NCI-H2196 treated with DMSO at 0.1 percent for 48 hours (cell line): ENCODE results near the gene KCNJ16.

ENCODE experiments used
- DNase-seq: peaks from one replicate; lab custom pipeline; 2025; ENCODE audit not compliant: unreplicated experiment; lab: John Stamatoyannopoulos, UW

KCNJ16 gene

DNA sequence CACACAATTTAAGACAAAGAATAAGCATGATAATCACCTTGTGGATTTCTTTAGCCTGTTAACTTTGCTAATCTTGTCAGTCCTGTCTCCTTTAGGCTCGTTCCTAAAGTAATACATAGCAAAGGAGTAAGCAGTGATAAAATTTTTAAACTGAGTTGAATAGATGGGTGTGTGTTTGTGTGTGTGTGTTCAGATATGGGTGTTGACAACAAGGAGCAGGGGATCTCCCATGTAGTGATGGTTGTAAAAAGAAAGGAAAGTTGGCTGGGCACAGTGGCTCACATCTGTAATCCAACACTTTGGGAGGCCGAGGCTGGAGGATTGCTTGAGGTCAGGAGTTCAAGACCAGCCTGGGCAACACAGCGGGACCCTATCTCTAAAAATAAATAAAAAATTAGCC is 49.7 kb downstream of the KCNJ16 start:
- DNase-seq: no peak

DNA sequence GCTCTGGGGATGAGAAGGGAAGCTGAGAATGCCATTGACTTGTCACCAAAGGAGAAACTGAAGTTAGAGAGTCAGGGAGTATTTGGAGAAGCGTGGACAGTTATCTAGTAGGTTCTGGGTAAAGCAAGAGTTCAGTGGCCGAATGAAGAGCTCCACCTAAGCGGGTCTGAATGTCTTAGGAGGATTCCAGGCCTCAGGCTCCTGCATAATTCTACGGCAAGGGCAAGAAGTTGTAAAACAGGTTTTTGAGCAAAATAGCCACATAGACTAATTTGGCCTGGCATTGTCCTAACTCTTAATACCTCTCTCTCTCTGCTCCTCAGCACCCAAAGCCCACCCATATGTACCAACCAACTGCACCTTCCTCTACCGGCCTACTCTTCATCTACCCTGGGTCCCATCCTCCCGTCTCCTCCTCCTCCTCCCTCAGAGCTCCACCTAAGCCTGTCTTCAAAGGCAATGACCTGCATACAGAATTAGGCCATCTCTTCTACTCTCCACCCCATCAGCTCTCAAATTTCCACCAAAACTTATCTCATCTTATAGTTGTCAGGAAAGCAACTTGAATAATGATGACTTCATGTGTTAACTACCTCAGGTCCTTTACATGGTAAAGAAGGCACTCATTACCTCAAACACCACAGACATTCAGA is 52.3 kb downstream of the KCNJ16 start:
- no peak for DNase-seq

DNA sequence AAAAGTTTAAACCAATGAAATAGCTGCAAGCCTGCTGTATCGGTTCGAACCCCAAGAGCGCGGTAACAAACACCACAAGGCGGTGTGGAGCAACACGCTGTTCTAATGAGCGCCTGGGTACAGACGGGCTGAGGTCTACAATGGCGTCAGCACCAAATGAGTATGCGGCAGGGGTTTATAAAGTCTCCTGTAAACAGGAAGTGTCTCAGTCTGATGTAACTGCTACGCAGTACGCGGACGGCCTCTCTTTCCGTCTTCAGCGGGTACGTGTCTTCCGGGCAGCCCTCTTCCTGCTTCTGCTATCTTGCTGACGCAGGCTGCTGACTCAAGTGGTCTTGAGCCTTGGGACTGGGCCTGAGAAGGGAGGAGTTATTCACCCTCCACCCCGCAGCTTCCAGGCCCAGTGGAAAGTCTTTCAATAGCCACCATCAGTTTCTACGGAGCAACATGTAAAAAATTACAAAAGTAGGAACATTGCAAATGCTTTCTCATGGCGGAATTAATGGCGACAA is 53.8 kb downstream of the KCNJ16 start:
- no peak for DNase-seq

DNA sequence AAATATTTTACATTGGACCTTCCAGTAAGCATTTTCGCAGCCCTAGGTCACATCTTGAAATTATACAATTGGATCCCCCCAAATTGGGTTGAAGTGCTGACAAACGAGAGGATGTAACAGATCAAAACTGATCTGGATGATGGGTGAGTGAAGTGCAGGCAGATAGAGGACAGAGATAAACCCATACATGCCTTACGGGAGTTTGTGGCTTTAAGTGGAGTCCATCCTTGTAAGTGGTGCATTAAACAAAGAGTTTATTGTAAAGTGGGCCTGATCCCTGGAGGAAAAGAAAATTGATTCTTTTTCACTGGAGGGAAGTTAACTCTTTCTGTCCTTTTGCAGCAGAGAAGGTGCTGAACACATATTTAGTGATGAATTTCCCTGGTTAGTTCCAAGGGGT is 55.3 kb downstream of the KCNJ16 start:
- DNase-seq: no peak

DNA sequence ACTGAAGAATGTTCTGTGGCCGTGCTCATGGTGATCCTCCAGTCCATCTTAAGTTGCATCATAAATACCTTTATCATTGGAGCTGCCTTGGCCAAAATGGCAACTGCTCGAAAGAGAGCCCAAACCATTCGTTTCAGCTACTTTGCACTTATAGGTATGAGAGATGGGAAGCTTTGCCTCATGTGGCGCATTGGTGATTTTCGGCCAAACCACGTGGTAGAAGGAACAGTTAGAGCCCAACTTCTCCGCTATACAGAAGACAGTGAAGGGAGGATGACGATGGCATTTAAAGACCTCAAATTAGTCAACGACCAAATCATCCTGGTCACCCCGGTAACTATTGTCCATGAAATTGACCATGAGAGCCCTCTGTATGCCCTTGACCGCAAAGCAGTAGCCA is 57.5 kb downstream of the KCNJ16 start:
- DNase-seq: no peak

DNA sequence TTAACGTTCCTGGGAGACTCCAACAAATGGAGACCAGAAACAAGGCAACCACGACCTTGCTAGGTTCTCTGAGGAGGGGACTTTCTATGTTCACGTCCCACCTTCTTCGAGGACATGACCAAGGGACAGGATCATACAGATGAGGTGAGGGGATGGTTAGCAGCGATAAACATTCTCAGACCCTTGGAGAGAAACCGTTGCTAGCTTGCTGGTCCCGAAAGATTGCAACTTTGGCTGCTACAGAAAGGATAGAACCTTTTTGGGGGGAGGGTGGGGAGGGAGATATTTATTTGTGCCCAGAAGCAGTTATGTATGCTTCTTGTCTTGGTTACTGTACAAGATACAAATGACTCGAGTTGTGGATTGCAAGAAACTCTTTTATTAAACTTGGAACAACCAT is 59.0 kb downstream of the KCNJ16 start:
- DNase-seq: no peak

DNA sequence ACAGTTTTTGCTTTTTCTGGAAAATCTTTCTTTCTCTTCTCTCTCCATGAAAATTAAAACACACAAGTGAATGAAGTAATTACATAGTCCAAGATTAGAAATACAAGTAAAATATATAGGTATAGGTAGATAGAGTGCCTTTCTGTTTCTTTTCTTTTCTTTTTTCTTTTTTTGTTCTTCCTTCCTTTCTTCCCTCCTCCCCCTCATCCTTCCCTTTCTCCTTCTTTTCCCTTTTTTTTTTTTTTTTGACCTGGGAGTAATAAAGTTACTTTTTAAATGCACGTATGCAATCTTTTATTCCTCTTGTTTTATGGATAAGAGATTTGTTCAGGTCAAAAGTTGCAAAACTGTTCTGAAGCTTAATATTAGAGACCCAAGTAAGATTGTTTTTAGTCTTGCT is 59.8 kb downstream of the KCNJ16 start:
- DNase-seq: no peak

DNA sequence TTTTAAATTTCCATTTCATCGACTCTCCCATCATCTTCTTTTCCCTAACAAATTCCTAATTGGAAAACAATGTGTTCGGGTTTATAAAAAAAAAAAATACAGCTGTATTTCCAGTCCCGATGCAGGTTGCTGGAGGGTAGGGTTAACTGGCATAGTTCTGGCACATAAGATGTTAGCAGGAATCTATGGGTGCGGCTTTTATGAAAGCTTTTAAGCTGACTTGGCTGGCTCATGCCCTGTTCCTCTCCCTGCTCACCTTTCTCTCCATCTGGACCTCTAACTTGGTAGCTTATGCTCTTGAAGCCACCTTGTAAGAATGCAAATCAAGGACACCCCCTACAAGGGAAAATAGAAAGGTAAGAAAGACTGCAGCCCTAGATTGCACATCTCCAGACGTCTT is 61.1 kb downstream of the KCNJ16 start:
- no peak for DNase-seq

DNA sequence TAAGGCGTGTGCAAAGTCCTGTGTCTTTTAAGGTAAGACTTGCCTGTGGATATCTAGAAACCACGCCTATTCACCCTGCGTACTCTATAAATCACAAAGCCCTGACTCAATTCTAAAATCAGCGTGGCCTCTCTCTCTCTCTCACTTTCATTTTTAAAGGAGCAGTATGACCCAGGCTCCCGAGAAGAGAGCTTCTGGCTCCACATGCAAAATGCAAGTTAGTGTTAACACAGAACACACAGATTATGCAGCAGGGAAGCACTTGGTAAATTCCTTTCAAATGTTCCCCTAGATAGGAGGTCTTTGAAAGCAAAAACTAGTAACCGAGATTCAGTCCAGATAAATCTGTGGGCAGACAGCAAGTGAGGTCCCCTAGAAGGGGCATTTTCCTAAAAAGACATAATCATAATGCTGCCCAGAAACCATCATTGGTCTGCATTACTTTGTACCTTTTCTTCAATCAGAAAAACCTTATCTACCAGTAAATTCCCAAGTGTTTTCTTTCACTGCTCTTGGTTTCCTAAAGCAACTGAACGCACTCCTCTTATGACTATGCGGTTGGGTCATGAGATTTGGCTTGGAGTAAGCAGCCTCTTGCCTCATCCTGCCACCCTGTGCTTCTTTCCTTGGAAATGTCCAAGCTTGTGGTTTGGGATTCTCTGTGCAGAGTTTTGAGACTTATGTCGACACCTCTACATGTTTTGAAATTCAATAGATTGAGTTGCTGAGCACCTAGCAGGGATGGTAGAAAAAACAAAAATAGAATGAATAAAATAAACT is 62.6 kb downstream of the KCNJ16 start:
- DNase-seq: no peak

DNA sequence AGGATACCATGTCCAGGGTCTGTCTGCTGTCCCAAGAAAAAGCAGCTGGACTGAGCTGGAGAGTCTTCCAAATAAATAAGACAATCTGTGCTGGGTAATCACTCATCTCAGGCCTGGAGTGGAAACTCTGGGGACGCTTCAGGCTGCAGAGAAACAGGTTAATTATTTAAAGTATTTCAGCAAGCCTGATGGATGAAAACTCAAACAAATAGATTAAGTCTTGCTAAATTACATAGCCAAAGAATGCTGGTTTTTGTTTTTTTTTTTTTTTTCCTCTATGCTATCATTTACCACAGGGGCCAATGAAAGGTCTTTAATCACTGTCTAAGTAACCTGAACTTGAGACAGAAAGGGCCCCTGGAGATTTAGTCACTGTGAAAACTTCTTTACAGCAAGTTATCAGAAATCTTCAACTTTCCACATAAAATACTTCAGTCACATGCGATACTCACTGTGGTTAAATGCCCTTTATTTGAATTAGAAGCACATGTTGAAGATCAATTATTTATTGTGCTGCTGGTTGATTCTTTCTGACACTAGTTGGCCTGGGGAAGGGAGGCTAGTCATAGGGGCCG is 63.4 kb downstream of the KCNJ16 start:
- DNase-seq: no peak

DNA sequence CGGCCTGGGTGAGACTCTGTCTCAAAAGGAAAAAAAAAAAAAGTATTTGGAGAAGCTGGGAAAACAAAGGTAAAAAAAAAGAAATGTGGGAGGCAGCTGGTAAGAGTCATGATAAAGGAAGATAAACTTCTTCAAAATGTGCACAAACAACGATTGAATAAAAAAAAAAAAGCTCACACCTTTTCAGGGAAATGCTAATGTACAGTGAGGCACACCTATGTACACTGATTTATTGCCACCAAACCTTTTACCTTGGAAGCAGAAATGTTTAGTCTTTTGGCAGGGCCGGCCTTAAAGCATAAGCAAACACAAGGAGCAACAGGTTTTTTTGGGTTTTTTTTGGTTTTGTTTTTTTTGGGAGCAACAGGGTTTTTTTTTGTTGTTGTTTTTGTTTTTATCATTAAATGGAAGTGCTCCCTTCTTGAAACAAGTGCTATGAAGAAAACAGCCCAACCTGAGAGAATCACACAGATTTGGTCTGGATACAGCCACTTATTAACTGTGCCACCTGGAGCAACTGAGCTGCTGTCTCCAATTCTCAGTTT is 64.5 kb downstream of the KCNJ16 start:
- no peak for DNase-seq

DNA sequence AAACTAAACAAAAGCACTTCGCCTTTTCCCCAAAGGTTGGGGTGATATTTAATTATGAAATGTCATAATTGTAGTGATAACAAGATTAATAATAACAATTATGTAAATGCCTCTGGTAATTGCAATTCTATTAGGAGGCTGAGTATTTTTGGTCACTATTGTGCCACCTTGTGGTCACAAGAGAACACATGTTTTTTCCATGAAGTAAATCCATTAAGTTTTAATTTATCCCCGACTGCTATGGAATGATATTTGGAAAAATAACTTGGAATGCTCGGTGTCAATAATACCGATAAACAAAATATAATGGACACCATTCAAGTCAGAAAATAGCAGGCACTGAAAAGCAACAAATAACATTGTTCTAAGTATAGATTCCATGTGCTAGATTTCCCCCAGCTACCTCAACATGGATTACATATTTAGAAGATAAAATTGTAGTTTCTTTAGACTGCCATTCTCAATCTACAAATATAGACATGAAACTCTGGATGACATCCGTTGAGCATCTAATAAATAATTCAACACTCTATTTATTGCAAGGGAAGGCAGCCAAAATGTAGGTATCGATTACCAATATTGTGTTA is 69.3 kb downstream of the KCNJ16 start:
- DNase-seq: no peak

DNA sequence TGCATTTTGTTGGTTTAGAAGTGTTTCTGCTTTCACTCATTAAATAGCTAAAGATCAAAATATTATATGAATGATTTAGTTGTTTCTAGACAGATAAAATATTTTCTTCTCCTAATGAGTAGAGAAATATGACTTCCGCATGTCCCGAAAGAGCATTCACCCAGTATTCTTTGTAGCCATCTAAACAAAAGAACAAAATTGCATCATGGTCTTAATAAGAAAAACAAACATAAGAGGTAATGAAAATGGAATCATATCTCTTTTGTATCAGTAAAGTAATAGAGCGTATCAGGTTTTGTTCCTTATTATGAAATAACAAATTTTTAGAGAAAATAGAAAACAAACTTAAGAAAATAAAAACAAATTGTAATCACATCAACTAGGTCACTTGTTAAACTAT is 78.2 kb downstream of the KCNJ16 start:
- no peak for DNase-seq

DNA sequence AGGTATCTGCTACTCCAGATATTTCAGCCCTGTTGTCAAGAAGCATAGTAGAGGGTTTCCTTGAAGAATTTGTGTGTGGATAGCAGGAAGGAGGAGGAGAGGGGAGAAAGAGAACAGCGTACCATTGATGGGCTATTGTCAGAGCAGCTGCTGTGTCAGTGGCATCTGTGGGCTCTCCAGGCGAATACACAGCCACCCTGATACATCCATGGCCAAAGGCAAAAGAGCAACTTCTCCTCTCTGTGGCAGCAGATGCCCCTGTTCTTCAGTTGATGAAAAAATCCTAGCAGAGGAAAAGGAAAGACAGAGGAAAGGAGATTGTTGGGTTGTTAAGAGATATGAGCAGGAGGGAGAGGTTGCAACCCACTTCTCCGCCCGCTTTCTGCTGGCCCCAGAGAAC is 82.1 kb downstream of the KCNJ16 start:
- DNase-seq: no peak

DNA sequence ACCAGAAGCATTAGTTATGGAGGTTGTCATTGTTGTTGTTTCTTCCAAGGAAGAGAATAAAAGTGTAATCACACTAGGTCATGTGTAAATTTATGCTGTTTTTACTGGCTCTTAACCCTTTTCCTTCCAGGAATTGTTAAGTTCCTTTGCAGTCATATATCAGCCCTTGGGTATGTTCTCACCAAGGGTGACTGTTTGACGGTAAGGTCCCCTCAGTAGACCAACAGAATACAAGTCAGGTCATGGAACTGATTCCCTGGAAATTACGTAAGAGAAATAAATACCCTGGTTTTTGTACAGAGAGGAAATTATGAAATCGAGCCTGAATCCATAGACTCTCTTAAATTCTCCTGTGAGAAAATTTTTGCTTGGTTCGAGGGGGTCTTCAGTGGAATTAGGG is 83.2 kb downstream of the KCNJ16 start:
- no peak for DNase-seq

DNA sequence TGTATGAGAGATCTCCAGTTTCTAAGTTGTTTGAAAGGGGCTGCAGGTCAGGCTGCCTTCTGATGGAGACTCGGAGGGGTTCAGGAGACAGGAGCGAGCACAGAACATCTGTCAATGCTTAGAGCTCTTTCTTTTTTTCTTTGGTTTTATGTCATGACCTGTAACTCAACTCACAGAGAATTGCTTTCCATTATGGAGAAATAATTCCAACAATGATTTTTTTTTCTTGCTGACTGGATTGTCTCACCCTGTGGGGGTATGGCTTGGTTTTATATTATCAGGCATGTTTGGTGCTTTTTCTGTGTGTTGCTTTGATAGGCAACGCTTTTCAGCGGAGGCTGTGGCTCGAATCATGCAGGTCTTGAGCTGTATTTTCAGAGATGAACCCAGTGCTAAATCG is 83.6 kb downstream of the KCNJ16 start:
- no peak for DNase-seq

DNA sequence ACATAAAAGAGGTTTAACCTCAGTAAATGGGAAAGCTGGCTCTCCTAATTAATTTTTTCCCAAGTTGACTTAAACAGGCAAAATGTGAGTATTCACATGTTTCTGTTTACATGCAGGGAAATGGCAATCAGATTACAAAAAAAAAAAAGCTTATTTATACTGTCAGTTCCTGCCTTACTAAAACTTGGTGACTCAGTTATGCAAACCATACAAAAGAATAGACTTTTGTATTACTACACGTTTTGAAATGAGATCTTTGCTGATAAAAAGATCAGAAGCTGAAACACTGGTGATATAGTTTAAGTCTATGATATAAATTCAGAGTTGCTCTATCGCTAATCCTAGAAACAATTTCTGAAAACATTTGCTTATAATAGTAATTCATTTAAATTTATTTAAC is 85.0 kb downstream of the KCNJ16 start:
- no peak for DNase-seq

DNA sequence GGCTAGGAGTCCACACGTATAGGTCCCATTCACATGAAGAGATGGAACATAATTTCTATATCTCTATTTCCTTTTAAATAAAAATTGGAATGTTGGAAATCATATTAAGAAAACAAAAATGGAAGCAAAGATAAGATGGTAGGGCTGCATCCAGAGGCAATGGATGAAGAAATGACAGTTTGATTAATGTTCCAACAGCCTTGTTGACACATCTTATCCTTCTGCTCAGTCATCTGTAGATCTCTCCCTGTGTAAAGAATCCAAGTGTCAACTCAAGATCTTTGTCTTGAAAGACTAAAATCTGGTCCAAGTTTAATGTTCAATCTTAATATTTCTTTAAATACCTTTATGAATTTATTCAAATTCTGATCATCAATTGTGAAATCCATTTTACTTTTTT is 86.5 kb downstream of the KCNJ16 start:
- DNase-seq: no peak

DNA sequence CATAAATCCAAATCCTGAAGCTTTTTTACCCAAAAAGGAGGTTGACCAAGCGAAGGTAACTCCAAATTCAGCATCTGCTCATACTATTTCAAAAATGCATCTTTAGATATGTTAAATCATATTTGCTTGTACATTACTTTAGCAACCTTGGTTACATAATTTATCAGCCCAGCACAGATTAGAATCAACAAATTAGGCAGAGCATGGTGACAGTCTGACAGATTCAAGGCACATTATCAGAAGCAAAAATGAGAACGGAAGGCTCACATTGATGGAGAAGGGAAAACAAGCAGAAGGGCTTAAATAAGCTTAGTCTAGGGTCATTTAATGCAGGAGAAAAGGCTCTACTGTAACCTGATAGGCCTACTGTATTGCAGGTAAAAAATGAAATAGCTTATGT is 90.4 kb downstream of the KCNJ16 start:
- no peak for DNase-seq

DNA sequence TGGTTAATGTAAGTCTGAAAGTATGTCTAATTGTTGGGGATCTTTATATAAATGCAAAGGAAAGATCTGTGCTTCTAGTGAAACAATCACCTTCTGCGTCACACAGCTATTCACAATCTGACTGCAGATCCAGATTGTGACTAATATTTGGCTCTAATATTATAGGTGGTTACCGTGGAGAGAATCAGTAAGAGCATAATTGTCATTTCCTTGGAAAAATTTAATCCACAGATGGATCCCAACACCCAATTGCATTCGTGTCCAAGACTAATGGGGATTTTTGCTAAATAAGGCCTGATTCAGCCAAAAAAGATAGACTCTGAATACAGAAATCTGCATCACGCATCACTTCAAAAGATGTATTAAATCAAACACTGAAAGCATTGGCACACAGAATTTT is 91.6 kb downstream of the KCNJ16 start:
- no peak for DNase-seq

DNA sequence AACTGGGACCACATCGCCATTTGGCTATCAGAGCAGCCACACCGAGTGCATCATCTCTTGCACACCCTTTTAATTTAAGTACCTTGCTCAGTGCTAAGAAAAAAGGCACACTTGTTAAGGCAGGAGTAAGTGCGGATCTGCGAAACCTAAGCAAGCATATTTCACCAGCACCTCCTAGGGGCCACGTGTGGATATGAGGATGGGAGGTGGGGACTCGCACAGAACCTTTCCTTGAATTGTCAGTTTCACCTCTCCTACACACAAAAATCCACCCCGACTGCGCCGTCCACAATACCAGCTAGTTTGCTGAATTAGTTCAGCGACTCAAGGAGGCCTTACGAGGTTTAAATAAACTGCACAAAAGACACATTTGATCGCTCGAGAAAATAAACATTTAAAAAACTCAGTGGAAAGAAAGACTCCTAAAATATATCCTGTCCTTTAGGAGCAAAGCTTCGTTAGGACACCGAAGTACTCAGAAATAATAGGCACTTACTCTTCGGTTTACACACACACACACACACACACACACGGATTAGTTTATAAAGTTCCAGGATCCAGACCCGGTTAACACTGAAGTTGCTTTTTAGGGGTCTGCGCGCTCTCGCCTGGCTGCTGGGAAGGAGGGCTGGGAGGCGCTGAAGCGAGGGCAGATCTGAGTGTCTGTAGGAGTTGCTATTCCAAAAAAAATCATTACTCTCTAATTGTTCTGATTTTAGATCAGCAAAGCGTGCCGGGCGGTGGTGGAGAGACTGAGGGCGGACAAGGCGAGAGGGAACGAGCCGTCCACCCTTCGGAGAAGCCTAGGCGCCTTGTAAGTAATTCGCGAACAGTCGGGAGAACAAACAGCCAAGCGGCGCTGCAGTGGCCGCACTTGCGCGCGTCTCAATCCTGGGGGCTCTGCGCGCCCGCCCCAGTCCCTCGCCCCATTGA is 93.3 kb downstream of the KCNJ16 start:
- peak; percentile 53 for DNase-seq
